Kidney (tissue), 14 donors: ENCODE results near the gene ZNF516. TPM values are rescaled to one million over a fixed set of nuclear protein-coding genes. Genes with fewer than 3 reads are reported as not detected.

Experiments
- DNase-seq, 5 donors: peaks; one replicate each; pipeline ENCODE4 v3.0.0-alpha.2; 2013 to 2020
- FAIRE-seq: peaks from 2 replicates; lab custom pipeline; 2012; peaks lifted over from hg19 to GRCh38; lab: Jason Lieb, UNC
- H3K27ac ChIP-seq, 2 donors: one replicate each; pipeline ENCODE4 v1.7.0; 2013; ENCODE audit warnings: low read depth in 2 of 2, low read length in 2 of 2, inconsistent platforms in 1 of 2
- H3K27me3 ChIP-seq: one replicate; pipeline ENCODE4 v1.7.1; 2013; ENCODE audit warnings: low read length, inconsistent platforms; ENCODE audit not compliant: control insufficient read depth, insufficient read depth
- H3K36me3 ChIP-seq, 3 donors: one replicate each; pipeline versions ENCODE4 v1.7.0 to v1.7.1; 2013; ENCODE audit warnings: low read length in 3 of 3, control low read depth in 1 of 3, inconsistent platforms in 1 of 3; ENCODE audit not compliant: insufficient read depth in 3 of 3, control insufficient read depth in 2 of 3
- H3K4me1 ChIP-seq, 3 donors: one replicate each; pipeline versions ENCODE4 v1.7.0 to v1.7.1; 2013; ENCODE audit warnings: low read length in 3 of 3, inconsistent platforms in 1 of 3, low read depth in 1 of 3; ENCODE audit not compliant: control insufficient read depth in 2 of 3, insufficient read depth in 2 of 3
- H3K4me3 ChIP-seq, 3 donors: one replicate each; pipeline versions ENCODE4 v1.7.0 to v1.8.1; 2013; ENCODE audit warnings: low read length in 3 of 3, control low read depth in 1 of 3, inconsistent platforms in 1 of 3
- H3K9ac ChIP-seq, 3 donors: one replicate each; pipeline versions ENCODE4 v1.7.0 to v1.7.1; 2013; ENCODE audit warnings: low read length in 3 of 3, control low read depth in 1 of 3, inconsistent platforms in 1 of 3
- H3K9me3 ChIP-seq, 3 donors: one replicate each; pipeline versions ENCODE4 v1.7.0 to v1.7.1; 2013; ENCODE audit warnings: low read length in 3 of 3, control low read depth in 1 of 3, inconsistent platforms in 1 of 3; ENCODE audit not compliant: control insufficient read depth in 2 of 3, insufficient read depth in 1 of 3
- intact Hi-C: fragments of 100-400 bp; cut with DNase I; formaldehyde crosslinking; loops from one replicate; pipeline ENCODE4 v1.11.1; 2022
- polyA plus RNA-seq: library from polyadenylated mRNA; stranded (reverse); fragments of 350-450 nt; fragmentation: Illumina TruSeq; extraction: RNeasy Lipid Tissue Mini Kit (QIAGEN cat#74804); gene quantifications from one replicate; pipeline ENCODE4 v1.2.3, GENCODE V29; 2014; ENCODE audit warnings: low read depth, low replicate concordance; ENCODE audit not compliant: insufficient read depth
- total RNA-seq: library from RNA; stranded (reverse); fragmentation: NEBNext Ultra II Directional; extraction: Animal tissue kit (Norgen Biotek cat#: 25700); gene quantifications from one replicate; pipeline ENCODE4 v1.2.1, GENCODE V29; 2021
- TF ChIP-seq, protein P1 (sequence below): IDR thresholded peaks from 3 replicates; pipeline ENCODE4 v1.5.1; 2012; ENCODE audit warnings: mild to moderate bottlenecking, moderate library complexity, borderline replicate concordance; ENCODE audit not compliant: insufficient read depth; ENCODE audit errors: extremely low read depth
- donor health status: control.
- donor health status: control.
- donor health status: control.
- donor health status: control.
- donor health status: control.
- donor health status: DM: yes; HTN: yes; CAD: no.
- donor health status: Normal renal cell carcinoma (clear cell type).

Gene ZNF516
- total and polyA plus RNA-seq, 2 donors from 2014 or later, result 6.7 to 28.7 TPM

DNA sequence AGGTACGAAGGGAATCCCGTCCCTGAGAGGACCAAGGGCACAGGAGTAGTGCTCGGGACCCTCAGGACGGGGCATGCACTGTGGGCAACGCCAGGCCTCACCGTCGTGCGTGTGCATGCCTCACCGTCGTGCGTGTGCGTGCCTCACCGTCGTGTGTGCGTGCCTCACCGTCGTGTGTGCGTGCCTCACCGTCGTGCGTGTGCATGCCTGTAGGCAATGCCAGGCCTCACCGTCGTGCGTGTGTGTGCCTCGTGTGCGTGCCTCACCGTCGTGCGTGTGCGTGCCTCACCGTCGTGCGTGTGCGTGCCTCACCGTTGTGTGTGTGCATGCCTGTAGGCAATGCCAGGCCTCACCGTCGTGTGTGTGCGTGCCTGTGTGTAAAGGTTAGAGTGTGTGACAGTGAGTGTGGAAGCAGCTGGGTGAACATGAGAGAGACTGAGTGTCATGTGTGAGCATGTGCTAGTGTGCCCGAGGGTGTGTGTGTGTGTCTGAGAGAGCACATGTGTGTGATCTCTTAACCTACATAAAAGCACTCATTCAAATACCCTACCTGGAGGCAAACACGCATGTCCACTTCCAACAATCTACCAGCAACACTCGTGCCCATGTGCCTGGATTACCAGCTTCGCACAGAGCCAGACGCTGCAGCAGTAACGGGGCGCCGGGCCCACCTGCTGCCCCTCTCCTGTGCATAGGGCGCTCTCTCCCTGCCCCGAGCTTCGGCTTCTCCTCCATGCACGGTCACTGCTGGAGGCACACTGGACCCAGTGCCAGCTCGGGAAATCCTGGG, 36.3 kb downstream of the ZNF516 start:
- peaks cover 6 to 18% (median 11%) of the 10 kb centered on the region in 3 donors for H3K4me1 ChIP-seq
- intact Hi-C loops, result no loop called here
- no peak overlapping the region for H3K9ac ChIP-seq
- H3K27ac ChIP-seq, result no peak overlapping the region
- FAIRE-seq (no peak), DNase-seq (peak in 2 of 5 donors; percentile 4 to 31)
- peaks cover 0 to 2% (median 2%) of the 10 kb centered on the region in 3 donors for H3K36me3 ChIP-seq
- TF ChIP-seq, protein P1, sequence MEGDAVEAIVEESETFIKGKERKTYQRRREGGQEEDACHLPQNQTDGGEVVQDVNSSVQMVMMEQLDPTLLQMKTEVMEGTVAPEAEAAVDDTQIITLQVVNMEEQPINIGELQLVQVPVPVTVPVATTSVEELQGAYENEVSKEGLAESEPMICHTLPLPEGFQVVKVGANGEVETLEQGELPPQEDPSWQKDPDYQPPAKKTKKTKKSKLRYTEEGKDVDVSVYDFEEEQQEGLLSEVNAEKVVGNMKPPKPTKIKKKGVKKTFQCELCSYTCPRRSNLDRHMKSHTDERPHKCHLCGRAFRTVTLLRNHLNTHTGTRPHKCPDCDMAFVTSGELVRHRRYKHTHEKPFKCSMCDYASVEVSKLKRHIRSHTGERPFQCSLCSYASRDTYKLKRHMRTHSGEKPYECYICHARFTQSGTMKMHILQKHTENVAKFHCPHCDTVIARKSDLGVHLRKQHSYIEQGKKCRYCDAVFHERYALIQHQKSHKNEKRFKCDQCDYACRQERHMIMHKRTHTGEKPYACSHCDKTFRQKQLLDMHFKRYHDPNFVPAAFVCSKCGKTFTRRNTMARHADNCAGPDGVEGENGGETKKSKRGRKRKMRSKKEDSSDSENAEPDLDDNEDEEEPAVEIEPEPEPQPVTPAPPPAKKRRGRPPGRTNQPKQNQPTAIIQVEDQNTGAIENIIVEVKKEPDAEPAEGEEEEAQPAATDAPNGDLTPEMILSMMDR, result no peak
- no peaks in the 10 kb centered on the region for H3K27me3 ChIP-seq
- H3K4me3 ChIP-seq, result no peak overlapping the region
- H3K9me3 ChIP-seq, result no peaks in the 10 kb centered on the region

DNA sequence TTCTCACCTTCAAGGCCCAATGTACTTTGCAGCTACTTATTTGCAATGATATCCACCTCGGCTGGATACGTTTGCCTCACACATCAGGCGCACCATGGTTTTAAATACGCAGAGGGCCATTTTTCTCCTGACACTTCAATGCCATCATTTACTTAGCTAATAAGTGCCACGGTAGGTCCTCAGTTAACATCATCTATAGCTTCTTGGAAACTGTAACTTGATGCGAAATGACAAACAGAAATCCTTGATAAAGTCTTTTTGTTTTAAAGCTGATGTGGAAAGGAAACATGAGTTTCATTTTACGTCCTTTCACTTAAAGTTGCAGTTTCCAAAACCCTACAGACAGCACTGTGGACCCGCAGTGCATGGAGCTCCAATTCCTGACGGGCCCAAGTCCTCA, 37.1 kb downstream of the ZNF516 start:
- Histone ChIP-seq H3K9ac (no peak overlapping the region), H3K9me3 (no peaks in the 10 kb centered on the region), H3K4me1 (peaks cover 6 to 18% (median 11%) of the 10 kb centered on the region in 3 donors), H3K27me3 (no peaks in the 10 kb centered on the region), H3K36me3 (peaks cover 0 to 2% (median 0%) of the 10 kb centered on the region in 3 donors), H3K27ac (no peak overlapping the region), H3K4me3 (no peak overlapping the region)
- TF ChIP-seq, protein P1, result no peak
- no peak for FAIRE-seq
- DNase-seq, result no peak
- intact Hi-C loops, result no loop called here

DNA sequence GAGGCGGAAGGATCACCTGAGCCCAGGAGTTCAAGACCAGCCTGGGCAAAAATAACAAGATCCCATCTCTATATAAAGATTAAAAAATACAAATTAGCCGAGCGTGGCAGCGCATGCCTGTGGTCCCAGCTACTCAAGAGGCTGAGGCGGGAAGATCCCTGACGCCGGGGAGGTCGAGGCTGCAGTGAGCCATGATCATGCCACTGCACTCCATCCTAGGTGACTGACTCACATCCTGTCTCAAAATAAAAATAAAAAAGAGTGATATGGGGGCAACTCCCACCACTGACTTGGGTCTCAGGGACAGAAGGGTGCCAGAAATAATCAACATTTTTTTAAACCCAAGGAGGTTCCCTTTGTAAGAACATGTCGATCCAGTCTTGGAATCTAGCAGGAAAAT, 37.6 kb downstream of the ZNF516 start:
- peak in 1 of 5 donors; percentile 8 for DNase-seq
- Histone ChIP-seq H3K4me3 (no peak overlapping the region), H3K4me1 (peaks cover 6 to 18% (median 11%) of the 10 kb centered on the region in 3 donors), H3K27me3 (no peaks in the 10 kb centered on the region), H3K9ac (no peak overlapping the region), H3K36me3 (peaks cover 0 to 2% (median 0%) of the 10 kb centered on the region in 3 donors), H3K9me3 (no peaks in the 10 kb centered on the region), H3K27ac (no peak overlapping the region)
- TF ChIP-seq, protein P1, result no peak
- FAIRE-seq, result no peak
- intact Hi-C loops, result no loop called here
